ENCODE results near the gene NLGN3. TPM values are rescaled to one million over a fixed set of nuclear protein-coding genes. Genes with fewer than 3 reads are reported as not detected.

The NLGN3 gene
- total and polyA plus RNA-seq, 2 experiments from 2014 or later, result 1.6 to 2.7 TPM

DNA sequence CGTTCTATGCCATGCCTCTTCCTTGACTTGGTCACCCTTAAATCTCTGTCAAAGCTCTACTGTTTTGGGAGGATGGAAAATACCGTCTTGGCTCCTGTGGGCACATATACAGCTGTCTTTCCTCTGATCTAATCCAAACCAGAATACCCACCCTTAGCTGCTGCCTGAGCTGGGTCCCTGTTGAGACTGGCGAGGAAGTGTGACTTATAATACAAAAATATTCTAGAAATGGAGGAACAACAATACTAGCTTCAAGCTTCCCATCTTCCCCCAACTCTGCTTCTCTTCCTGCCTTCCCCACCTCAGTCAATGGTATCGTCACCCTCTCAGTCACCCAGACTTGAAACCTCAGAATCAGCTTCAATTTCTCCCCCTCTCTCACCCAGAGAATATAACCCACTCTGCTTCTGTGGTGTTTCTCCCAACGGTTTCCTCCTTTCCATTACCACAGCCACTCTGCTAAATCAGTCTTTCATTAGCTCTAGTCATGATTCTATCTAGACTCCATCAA is 32.7 kb upstream of the NLGN3 start:
- Histone ChIP-seq H3K9me3 (ENCODE audit: low read depth) (no peaks in the 10 kb centered on the region), H4K20me1 (ENCODE audit: insufficient read depth, poor library complexity, severe bottlenecking) (no peaks in the 10 kb centered on the region), H3K4me1 (ENCODE audit: insufficient read depth) (peaks cover 8% of the 10 kb centered on the region), H3K4me3 (no peak overlapping the region), H3K27me3 (no peaks in the 10 kb centered on the region), H3K79me2 (no peaks in the 10 kb centered on the region), H3K4me2 (peak overlapping the region; percentile 41), H2AFZ (no peak overlapping the region), H3K36me3 (replicated peaks; ENCODE audit: insufficient read depth, low read depth) (no peaks in the 10 kb centered on the region), H3K9me2 (replicated peaks; ENCODE audit: insufficient read depth) (no peaks in the 10 kb centered on the region), H3K27ac (peak overlapping the region; percentile 90)
- TF ChIP-seq, protein P1, sequence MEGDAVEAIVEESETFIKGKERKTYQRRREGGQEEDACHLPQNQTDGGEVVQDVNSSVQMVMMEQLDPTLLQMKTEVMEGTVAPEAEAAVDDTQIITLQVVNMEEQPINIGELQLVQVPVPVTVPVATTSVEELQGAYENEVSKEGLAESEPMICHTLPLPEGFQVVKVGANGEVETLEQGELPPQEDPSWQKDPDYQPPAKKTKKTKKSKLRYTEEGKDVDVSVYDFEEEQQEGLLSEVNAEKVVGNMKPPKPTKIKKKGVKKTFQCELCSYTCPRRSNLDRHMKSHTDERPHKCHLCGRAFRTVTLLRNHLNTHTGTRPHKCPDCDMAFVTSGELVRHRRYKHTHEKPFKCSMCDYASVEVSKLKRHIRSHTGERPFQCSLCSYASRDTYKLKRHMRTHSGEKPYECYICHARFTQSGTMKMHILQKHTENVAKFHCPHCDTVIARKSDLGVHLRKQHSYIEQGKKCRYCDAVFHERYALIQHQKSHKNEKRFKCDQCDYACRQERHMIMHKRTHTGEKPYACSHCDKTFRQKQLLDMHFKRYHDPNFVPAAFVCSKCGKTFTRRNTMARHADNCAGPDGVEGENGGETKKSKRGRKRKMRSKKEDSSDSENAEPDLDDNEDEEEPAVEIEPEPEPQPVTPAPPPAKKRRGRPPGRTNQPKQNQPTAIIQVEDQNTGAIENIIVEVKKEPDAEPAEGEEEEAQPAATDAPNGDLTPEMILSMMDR (IDR thresholded peaks at IDR 0.05; ENCODE audit: poor library complexity), result no peak
- TF ChIP-seq EZH2 (IDR thresholded peaks at IDR 0.05; ENCODE audit: borderline replicate concordance) (no peak), EZH2phosphoT487 (IDR thresholded peaks at IDR 0.05; ENCODE audit: low read depth, severe bottlenecking, unreplicated experiment) (no peak)
- DNase-seq (ENCODE audit: low spot score), result no peak
- 63% methylated on average over 5 of the region's 5 CpGs for WGBS (ENCODE audit: low lambda C conversion rate, missing lambda C conversion rate)

DNA sequence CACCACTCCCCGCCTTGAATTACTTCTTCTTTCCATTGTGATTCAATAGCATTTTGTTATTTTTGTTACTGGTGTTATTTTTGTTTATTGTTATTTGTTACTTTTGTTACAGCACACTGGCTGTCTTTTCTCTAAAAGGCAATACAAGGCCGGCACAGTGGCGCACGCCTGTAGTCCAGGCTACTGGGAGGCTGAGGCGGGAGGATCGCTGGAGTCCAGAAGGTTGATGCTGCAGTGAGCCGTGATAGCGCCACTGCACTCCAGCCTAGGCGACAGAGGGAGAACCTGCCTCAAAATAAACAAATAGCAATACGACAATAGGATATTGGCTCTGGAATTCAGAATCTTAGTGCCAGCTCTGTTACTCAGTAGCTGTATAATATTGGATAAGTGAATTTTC is 27.3 kb upstream of the NLGN3 start:
- no peak for TF ChIP-seq EZH2phosphoT487 (IDR thresholded peaks at IDR 0.05; ENCODE audit: low read depth, severe bottlenecking, unreplicated experiment)
- no peak for TF ChIP-seq EZH2 (IDR thresholded peaks at IDR 0.05; ENCODE audit: borderline replicate concordance)
- TF ChIP-seq, protein P1 (IDR thresholded peaks at IDR 0.05; ENCODE audit: poor library complexity), result no peak
- Histone ChIP-seq H3K27me3 (no peaks in the 10 kb centered on the region), H3K36me3 (replicated peaks; ENCODE audit: insufficient read depth, low read depth) (no peaks in the 10 kb centered on the region), H3K4me1 (ENCODE audit: insufficient read depth) (no peaks in the 10 kb centered on the region), H3K27ac (no peak overlapping the region), H4K20me1 (ENCODE audit: insufficient read depth, poor library complexity, severe bottlenecking) (no peaks in the 10 kb centered on the region), H3K9me2 (replicated peaks; ENCODE audit: insufficient read depth) (no peaks in the 10 kb centered on the region), H3K4me3 (no peak overlapping the region), H3K79me2 (peaks cover 8% of the 10 kb centered on the region), H2AFZ (no peak overlapping the region), H3K9me3 (ENCODE audit: low read depth) (no peaks in the 10 kb centered on the region), H3K4me2 (peak overlapping the region; percentile 76)
- DNase-seq (ENCODE audit: low spot score), result no peak
- WGBS (ENCODE audit: low lambda C conversion rate, missing lambda C conversion rate), result 87% methylated on average over 10 of the region's 10 CpGs

GRCh38 chrX:71118032-71118984 is 26.3 kb upstream of the NLGN3 start, which contains the start of gene MED12:
Gene MED12, plus strand, starts transcription at chrX:71118596. Its CDS starts 159 bp downstream, at chrX:71118755.
- peaks cover 8% of the 10 kb centered on the region for H3K79me2 ChIP-seq
- H3K4me2 ChIP-seq, result peak within 1 kb of the TSS; percentile 76
- H3K4me1 ChIP-seq (ENCODE audit: insufficient read depth), result no peaks in the 10 kb centered on the region
- peak; percentile 88 for DNase-seq (ENCODE audit: low spot score)
- no peaks in the 10 kb centered on the region for H3K36me3 ChIP-seq (replicated peaks; ENCODE audit: insufficient read depth, low read depth)
- no peaks in the 10 kb centered on the region for H3K27me3 ChIP-seq
- no peaks in the 10 kb centered on the region for H3K9me3 ChIP-seq (ENCODE audit: low read depth)
- no peaks in the 10 kb centered on the region for H3K9me2 ChIP-seq (replicated peaks; ENCODE audit: insufficient read depth)
- 34% methylated on average over 21 of the region's 56 CpGs for WGBS (ENCODE audit: low lambda C conversion rate, missing lambda C conversion rate)
- H3K4me3 ChIP-seq, result peak within 1 kb of the TSS; percentile 66
- TF ChIP-seq EZH2phosphoT487 (IDR thresholded peaks at IDR 0.05; ENCODE audit: low read depth, severe bottlenecking, unreplicated experiment), result no peak
- no peak for TF ChIP-seq EZH2 (IDR thresholded peaks at IDR 0.05; ENCODE audit: borderline replicate concordance)
- TF ChIP-seq, protein P1 (IDR thresholded peaks at IDR 0.05; ENCODE audit: poor library complexity), result no peak
- peak within 1 kb of the TSS; percentile 87 for H2AFZ ChIP-seq
- no peaks in the 10 kb centered on the region for H4K20me1 ChIP-seq (ENCODE audit: insufficient read depth, poor library complexity, severe bottlenecking)
- H3K27ac ChIP-seq, result peak within 1 kb of the TSS; percentile 93

Data from hepatocyte (in vitro differentiated cells).